Subcutaneous abdominal adipose tissue (tissue), 5 donors: ENCODE results near the gene NFE2.

Experiments used
- H3K27ac ChIP-seq: one replicate; pipeline ENCODE4 v1.7.0; 2013; ENCODE audit warnings: low read depth, mild to moderate bottlenecking, inconsistent platforms, low read length, moderate library complexity
- H3K27me3 ChIP-seq, 5 donors: one replicate each; pipeline ENCODE4 v1.7.0; 2013; ENCODE audit warnings: low read length in 5 of 5, inconsistent platforms in 1 of 5; ENCODE audit not compliant: control insufficient read depth in 5 of 5, insufficient read depth in 4 of 5
- H3K36me3 ChIP-seq, 5 donors: one replicate each; pipeline ENCODE4 v1.7.0; 2013; ENCODE audit warnings: low read length in 5 of 5; ENCODE audit not compliant: control insufficient read depth in 5 of 5, insufficient read depth in 5 of 5
- H3K4me1 ChIP-seq, 5 donors: one replicate each; pipeline ENCODE4 v1.7.0; 2013; ENCODE audit warnings: low read length in 5 of 5, mild to moderate bottlenecking in 3 of 5, moderate library complexity in 1 of 5; ENCODE audit not compliant: control insufficient read depth in 5 of 5, insufficient read depth in 5 of 5
- H3K4me3 ChIP-seq, 5 donors: one replicate each; pipeline ENCODE4 v1.7.0; 2013; ENCODE audit warnings: low read length in 5 of 5, low read depth in 1 of 5
- H3K9ac ChIP-seq, 5 donors: one replicate each; pipeline ENCODE4 v1.7.0; 2013; ENCODE audit warnings: low read length in 5 of 5, mild to moderate bottlenecking in 4 of 5, moderate library complexity in 3 of 5
- H3K9me3 ChIP-seq, 5 donors: one replicate each; pipeline ENCODE4 v1.7.0; 2013; ENCODE audit warnings: low read length in 5 of 5; ENCODE audit not compliant: control insufficient read depth in 5 of 5
- donor health status: healthy.
- donor health status: healthy.
- donor health status: healthy.
- donor health status: healthy.
- donor health status: healthy.

NFE2 gene

DNA sequence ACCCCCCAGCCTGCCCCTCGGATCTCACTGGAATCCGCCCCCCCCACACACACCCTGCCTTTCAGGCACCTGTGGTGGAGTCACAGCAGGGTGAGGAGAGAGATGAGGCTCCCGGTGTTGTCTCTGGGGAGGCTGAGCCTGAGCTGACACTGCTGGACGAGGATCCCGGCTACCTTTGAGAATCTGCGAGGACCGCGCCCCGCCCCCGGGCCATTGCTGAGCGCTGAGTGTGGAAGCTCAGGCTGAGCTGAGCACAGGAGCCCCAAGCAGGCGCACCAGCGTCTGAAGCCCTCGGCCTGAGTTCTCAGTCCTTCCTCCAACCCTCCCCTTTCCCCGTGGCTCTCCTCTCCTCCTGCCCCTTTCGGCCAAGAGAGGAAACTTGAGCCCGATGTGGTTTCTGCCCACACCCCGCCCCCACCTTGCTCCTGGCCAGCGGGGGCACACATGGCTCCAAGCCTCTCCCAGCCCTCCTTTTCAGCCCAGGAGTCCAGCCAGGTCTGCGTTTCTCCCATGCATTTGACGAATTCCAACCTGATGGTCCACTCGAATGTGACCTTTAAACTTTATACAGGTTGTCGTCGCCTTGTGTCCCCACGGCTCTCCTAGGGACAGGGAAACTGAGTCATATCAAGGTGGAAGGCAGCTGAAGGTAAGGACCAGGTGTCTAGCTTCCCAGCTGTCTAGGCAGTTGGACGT lies at the start of gene NFE2:
TSS of gene NFE2 (minus strand) at position 284 of the 696 bp plus-strand sequence. CDS start 5,767 bp downstream, outside the sequence.
- Histone ChIP-seq H3K4me1 (peaks cover 0 to 23% (median 15%) of the 10 kb centered on the region in 5 donors), H3K36me3 (no peaks in the 10 kb centered on the region), H3K27ac (no peak within 1 kb of the TSS), H3K9ac (peak within 1 kb of the TSS in 1 of 5 donors; percentile 11), H3K4me3 (peak within 1 kb of the TSS in 3 of 5 donors; percentile 17 to 42 (median 23)), H3K9me3 (no peaks in the 10 kb centered on the region), H3K27me3 (peaks cover 9 to 24% (median 17%) of the 10 kb centered on the region in 5 donors)

DNA sequence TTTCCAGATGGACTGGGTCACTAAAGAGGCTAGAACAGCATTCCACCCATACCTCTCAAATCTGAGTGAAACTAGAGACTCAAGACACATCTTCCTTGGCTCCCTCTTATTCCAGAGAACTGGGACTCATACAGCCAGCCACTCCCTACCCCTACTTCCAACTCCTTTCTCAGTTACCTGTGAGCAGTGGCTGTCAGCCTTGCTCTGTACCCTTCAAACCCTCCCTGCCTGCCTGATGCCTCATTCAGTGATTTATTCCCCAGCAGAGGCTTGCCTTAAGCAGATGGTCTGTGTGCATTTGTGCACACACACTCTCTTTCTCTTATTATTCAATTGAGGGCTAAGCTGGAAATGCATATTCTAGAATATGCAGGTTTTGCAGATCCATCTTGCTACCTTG lies 48.9 kb upstream of the NFE2 start:
- no peak overlapping the region for H3K27ac ChIP-seq
- H3K4me1 ChIP-seq: peaks cover 14 to 52% (median 42%) of the 10 kb centered on the region in 5 donors
- H3K36me3 ChIP-seq: peaks cover 23 to 65% (median 61%) of the 10 kb centered on the region in 5 donors

DNA sequence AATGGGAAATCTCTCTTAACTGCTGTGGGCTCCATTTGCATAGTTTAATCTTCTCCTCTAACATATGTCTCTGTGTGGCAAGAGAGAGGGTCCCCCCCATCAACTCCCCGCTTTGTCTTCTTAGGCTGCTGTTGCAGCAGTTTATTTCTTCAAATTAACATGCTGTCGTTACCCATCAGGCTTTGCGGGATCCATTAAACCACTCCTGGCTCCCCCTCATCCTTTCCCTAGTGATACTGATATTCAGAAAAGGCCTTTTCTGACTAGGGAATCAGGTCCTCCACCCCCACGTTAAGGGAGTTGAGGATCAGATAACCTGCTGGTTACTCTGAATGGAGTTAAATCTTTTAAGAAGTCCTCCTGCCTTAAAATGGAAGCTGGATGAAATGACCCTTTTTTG lies 48.2 kb upstream of the NFE2 start:
- H3K27ac ChIP-seq: no peak overlapping the region
- peaks cover 14 to 50% (median 42%) of the 10 kb centered on the region in 5 donors for H3K4me1 ChIP-seq
- no peaks in the 10 kb centered on the region for H3K27me3 ChIP-seq
- H3K36me3 ChIP-seq: peaks cover 23 to 67% (median 62%) of the 10 kb centered on the region in 5 donors
- H3K9me3 ChIP-seq: no peaks in the 10 kb centered on the region
- H3K4me3 ChIP-seq: no peak overlapping the region
- no peak overlapping the region for H3K9ac ChIP-seq

More for the DNA sequence above, 48.9 kb upstream of the NFE2 start:
- Histone ChIP-seq H3K9me3 (no peaks in the 10 kb centered on the region), H3K9ac (peak overlapping the region in 1 of 5 donors; percentile 38), H3K27me3 (no peaks in the 10 kb centered on the region), H3K4me3 (no peak overlapping the region)

DNA sequence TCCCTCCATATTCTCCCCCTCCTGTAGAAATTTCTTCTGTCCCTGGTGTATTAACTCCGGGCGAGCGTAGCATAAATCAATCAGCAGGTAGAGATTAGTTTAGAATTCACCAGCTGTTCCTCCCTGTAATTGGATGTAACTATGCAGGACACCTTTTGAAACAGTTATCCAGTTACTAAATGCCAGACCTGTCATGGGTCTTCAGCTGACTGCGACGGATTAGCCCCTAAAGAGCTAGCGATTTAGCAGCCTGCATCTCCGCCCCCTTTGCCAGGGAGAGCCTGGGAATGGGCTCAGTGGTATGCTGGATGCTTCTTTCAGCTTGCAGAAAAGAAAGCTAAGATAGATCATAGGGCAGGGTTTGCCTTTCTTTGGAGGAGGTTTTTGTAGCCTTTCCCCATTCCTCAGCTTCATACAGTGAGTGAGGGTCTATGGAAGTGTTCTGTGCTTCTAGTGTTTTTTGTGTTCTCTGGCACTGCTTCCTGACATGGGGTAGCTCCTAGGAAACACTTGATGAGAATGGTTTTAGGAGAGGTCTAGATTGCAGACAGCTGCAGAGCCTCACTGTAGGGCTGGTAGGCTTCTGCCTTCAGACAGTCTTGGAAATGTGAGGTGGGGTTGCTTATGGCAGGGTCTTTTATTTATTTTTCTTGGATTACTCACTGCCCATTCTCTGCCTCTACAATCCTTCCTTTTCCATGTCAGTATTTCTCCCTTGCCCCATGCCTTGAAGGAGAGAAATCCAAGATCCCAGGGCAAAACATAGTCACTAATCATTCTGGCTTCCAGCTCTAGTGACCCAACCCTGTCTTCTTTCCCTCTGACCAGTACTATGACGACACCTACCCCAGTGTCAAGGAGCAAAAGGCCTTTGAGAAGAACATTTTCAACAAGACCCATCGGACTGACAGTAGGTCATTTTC lies 40.8 kb upstream of the NFE2 start:
- peaks cover 5 to 34% (median 22%) of the 10 kb centered on the region in 5 donors for H3K4me1 ChIP-seq
- H3K9me3 ChIP-seq: no peaks in the 10 kb centered on the region
- H3K27ac ChIP-seq: no peak overlapping the region
- H3K36me3 ChIP-seq: peaks cover 30 to 57% (median 46%) of the 10 kb centered on the region in 5 donors
- H3K27me3 ChIP-seq: no peaks in the 10 kb centered on the region
- H3K9ac ChIP-seq: no peak overlapping the region
- no peak overlapping the region for H3K4me3 ChIP-seq

DNA sequence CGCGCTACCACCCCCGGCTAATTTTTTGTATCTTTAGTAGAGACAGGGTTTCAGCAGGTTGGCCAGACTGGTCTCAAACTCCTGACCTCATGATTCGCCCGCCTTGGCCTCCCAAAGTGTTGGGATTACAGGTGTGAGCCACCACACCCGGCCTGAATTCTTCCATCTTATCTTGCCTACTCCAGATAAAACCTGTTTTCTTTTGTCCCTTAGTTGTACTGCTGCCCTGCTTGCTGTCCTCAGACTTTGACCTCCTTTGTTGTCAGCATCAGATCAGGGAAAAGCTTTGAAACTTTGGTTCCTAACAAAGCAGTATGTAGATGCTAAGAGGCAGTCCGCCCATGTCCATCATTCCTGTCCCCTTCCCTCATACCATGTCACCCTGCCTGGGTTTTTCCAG lies 40.0 kb upstream of the NFE2 start:
- H3K27me3 ChIP-seq: no peaks in the 10 kb centered on the region
- no peak overlapping the region for H3K27ac ChIP-seq
- H3K4me1 ChIP-seq: peaks cover 5 to 34% (median 22%) of the 10 kb centered on the region in 5 donors
- no peak overlapping the region for H3K4me3 ChIP-seq
- H3K9me3 ChIP-seq: no peaks in the 10 kb centered on the region
- peaks cover 30 to 52% (median 40%) of the 10 kb centered on the region in 5 donors for H3K36me3 ChIP-seq
- H3K9ac ChIP-seq: no peak overlapping the region

DNA sequence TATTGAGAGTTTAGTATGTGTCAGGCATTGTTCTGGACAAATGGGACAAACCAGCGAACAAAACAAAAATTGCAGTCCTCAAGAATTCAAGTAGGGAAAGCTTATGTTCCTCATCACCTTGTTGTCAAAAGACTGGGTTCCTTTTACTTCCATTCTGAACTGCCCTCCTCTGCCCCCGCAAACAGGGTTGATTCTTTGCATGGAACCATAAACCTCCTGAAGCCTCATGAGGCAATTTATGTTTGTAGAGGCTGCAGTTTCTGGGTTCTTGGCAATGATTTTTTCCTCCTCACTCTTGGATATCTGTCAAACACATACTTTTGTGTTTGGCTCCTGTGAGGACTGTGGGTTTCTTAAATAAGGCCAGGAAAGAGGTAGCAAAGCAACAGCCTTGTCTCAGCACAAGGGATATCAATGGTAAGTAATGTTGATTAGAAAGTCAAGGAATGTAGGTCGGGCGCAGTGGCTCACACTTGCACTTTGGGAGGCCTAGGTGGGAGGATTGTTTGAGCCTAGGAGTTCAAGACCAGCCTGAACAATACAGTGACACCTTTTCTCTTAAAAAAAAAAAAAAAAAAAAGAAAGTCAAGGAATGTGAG lies 38.0 kb upstream of the NFE2 start:
- H3K36me3 ChIP-seq: peaks cover 24 to 36% (median 28%) of the 10 kb centered on the region in 5 donors
- H3K4me1 ChIP-seq: peaks cover 5 to 40% (median 22%) of the 10 kb centered on the region in 5 donors
- H3K27ac ChIP-seq: no peak overlapping the region
- H3K9me3 ChIP-seq: no peaks in the 10 kb centered on the region
- H3K4me3 ChIP-seq: no peak overlapping the region
- H3K9ac ChIP-seq: no peak overlapping the region
- no peaks in the 10 kb centered on the region for H3K27me3 ChIP-seq

DNA sequence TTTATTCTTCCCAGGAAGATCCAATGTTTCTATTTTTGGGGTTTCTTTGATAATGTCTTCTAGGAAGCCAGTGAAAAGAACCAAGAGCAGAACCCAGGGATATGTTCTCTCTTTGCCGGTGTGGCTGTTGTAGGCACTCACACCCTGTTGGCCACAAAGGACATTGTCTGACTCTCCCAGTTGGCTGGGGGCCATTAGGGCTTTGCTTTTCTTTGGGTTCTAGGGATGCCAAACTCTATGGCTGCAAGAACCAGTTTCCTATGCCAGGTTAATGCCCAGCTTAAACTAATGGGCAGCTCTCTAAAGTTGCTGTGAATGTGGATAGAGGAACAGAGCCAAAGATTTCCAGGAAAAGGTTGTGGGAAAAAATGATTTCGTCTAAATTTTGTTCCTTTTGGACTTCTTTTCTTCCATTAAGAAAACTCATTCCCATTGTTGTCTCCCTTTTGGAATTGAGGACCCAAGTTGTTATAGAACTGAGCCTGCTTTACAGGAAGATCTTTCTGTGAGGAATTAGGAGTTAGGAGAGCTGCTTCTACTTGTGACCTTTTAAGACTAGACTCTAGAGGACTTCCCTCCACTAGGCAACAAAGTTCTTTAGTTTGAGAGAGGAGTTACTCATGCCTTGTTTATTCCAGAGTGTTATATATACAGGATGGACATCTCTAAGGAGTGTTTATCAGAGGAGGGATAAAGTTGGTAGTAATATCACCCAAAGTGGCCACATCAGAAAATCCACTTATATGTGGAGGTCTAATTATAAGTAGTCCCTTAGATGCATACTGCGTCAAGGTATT lies 37.2 kb upstream of the NFE2 start:
- Histone ChIP-seq H3K9me3 (no peaks in the 10 kb centered on the region), H3K36me3 (peaks cover 17 to 29% (median 21%) of the 10 kb centered on the region in 5 donors), H3K27me3 (no peaks in the 10 kb centered on the region), H3K4me1 (peaks cover 5 to 40% (median 22%) of the 10 kb centered on the region in 5 donors), H3K27ac (peak overlapping the region; percentile 26), H3K9ac (peak overlapping the region in 1 of 5 donors; percentile 22), H3K4me3 (no peak overlapping the region)

DNA sequence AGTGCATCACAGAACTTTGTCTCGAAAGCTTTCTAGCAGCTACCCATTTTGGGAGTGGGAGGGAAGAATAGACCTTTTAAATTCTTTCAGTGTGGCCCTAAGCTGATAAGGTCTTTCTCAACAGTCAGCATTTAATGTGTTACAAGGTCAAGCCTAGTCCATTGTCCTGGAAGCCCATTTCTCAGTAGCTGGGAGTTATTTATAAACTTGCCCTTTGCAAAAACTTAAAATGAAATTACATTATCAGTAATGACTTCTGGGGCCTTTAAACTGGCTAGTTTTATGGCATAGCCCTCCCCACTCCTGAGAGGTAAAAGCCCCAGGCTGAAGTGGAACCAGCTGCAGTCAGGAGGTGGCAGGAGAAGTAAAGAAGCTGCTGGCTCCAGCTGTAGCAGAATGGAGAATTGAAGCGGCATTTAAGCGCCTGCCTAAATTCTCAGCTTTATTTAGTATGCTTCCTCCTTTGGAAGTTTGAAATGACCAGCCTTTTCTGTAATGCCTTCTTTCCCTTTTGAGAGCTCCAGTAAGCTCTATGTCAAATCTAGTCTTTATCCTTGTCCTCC lies 36.5 kb upstream of the NFE2 start:
- Histone ChIP-seq H3K4me3 (no peak overlapping the region), H3K9ac (peak overlapping the region in 1 of 5 donors; percentile 22), H3K4me1 (peaks cover 5 to 44% (median 23%) of the 10 kb centered on the region in 5 donors), H3K27ac (peak overlapping the region; percentile 26), H3K27me3 (no peaks in the 10 kb centered on the region), H3K9me3 (no peaks in the 10 kb centered on the region), H3K36me3 (peaks cover 10 to 22% (median 16%) of the 10 kb centered on the region in 5 donors)
